ENCODE measurements around the gene MEF2D. TPM values are rescaled to one million over a fixed set of nuclear protein-coding genes. Genes with fewer than 3 reads are reported as not detected.
A peak's percentile ranks its signal among the peaks of the same experiment; 100 is the strongest.

Gene MEF2D
- total RNA-seq, 1 experiment from 2014 or later: 22.3 TPM

- no peaks in the 10 kb centered on the region for H3K4me1 ChIP-seq (ENCODE audit: low read length)
- H3K27ac ChIP-seq (ENCODE audit: low read length): no peak overlapping the region
- H2AFZ ChIP-seq (ENCODE audit: low read length): no peak overlapping the region
These were observed 36.7 kb downstream of the MEF2D start for GRCh38 chr1:156463874-156464273.

GRCh38 chr1:156462954-156463795, 37.4 kb downstream of the MEF2D start:
- Histone ChIP-seq H4K20me1 (ENCODE audit: insufficient read depth, low read depth, low read length) (no peaks in the 10 kb centered on the region), H3K4me1 (ENCODE audit: low read length) (no peaks in the 10 kb centered on the region), H3K9me2 (replicated peaks; ENCODE audit: insufficient read depth, low read length) (no peaks in the 10 kb centered on the region), H3K36me3 (ENCODE audit: insufficient read depth, low read length) (peaks cover 3% of the 10 kb centered on the region; the same call in 1 of the 2 replicates), H3K79me2 (ENCODE audit: low read length) (no peaks in the 10 kb centered on the region), H3K4me3 (ENCODE audit: low read length) (no peak overlapping the region), H2AFZ (ENCODE audit: low read length) (no peak overlapping the region), H3K27ac (ENCODE audit: low read length) (no peak overlapping the region), H3K27me3 (ENCODE audit: low read length) (no peaks in the 10 kb centered on the region), H3K9ac (ENCODE audit: low read length) (no peak overlapping the region), H3K4me2 (ENCODE audit: low read depth, low read length, poor library complexity, severe bottlenecking) (no peak overlapping the region), H3K9me3 (ENCODE audit: low read length) (no peaks in the 10 kb centered on the region)
- DNase-seq: no peak

More at GRCh38 chr1:156463874-156464273, 36.7 kb downstream of the MEF2D start:
- Histone ChIP-seq H3K36me3 (ENCODE audit: insufficient read depth, low read length) (peaks cover 3% of the 10 kb centered on the region; the same call in 1 of the 2 replicates), H3K4me2 (ENCODE audit: low read depth, low read length, poor library complexity, severe bottlenecking) (no peak overlapping the region), H3K9me2 (replicated peaks; ENCODE audit: insufficient read depth, low read length) (no peaks in the 10 kb centered on the region), H4K20me1 (ENCODE audit: insufficient read depth, low read depth, low read length) (no peaks in the 10 kb centered on the region), H3K79me2 (ENCODE audit: low read length) (no peaks in the 10 kb centered on the region), H3K4me3 (ENCODE audit: low read length) (no peak overlapping the region), H3K9ac (ENCODE audit: low read length) (no peak overlapping the region), H3K27me3 (ENCODE audit: low read length) (no peaks in the 10 kb centered on the region), H3K9me3 (ENCODE audit: low read length) (no peaks in the 10 kb centered on the region)
- no peak for DNase-seq

- no peaks in the 10 kb centered on the region for H4K20me1 ChIP-seq (ENCODE audit: insufficient read depth, low read depth, low read length)
- no peaks in the 10 kb centered on the region for H3K9me3 ChIP-seq (ENCODE audit: low read length)
- H3K9ac ChIP-seq (ENCODE audit: low read length): no peak overlapping the region
- H3K27ac ChIP-seq (ENCODE audit: low read length): no peak overlapping the region
- H3K79me2 ChIP-seq (ENCODE audit: low read length): no peaks in the 10 kb centered on the region
- no peak overlapping the region for H3K4me3 ChIP-seq (ENCODE audit: low read length)
- no peaks in the 10 kb centered on the region for H3K9me2 ChIP-seq (replicated peaks; ENCODE audit: insufficient read depth, low read length)
- H2AFZ ChIP-seq (ENCODE audit: low read length): no peak overlapping the region
- no peak for DNase-seq
- H3K36me3 ChIP-seq (ENCODE audit: insufficient read depth, low read length): peaks cover 3% of the 10 kb centered on the region; the same call in 1 of the 2 replicates
- H3K4me2 ChIP-seq (ENCODE audit: low read depth, low read length, poor library complexity, severe bottlenecking): no peak overlapping the region
- peaks cover 8% of the 10 kb centered on the region for H3K4me1 ChIP-seq (ENCODE audit: low read length)
- no peaks in the 10 kb centered on the region for H3K27me3 ChIP-seq (ENCODE audit: low read length)
These were observed 38.6 kb downstream of the MEF2D start for GRCh38 chr1:156461781-156462647.

GRCh38 chr1:156461109-156461508, 39.5 kb downstream of the MEF2D start:
- no peaks in the 10 kb centered on the region for H4K20me1 ChIP-seq (ENCODE audit: insufficient read depth, low read depth, low read length)
- no peak for DNase-seq
- peaks cover 15% of the 10 kb centered on the region for H3K4me1 ChIP-seq (ENCODE audit: low read length)
- H3K27ac ChIP-seq (ENCODE audit: low read length): peak overlapping the region; percentile 36
- H3K4me3 ChIP-seq (ENCODE audit: low read length): no peak overlapping the region
- no peaks in the 10 kb centered on the region for H3K27me3 ChIP-seq (ENCODE audit: low read length)
- no peak overlapping the region for H2AFZ ChIP-seq (ENCODE audit: low read length)
- H3K9me3 ChIP-seq (ENCODE audit: low read length): no peaks in the 10 kb centered on the region
- peaks cover 3% of the 10 kb centered on the region; the same call in 1 of the 2 replicates for H3K36me3 ChIP-seq (ENCODE audit: insufficient read depth, low read length)
- no peak overlapping the region for H3K4me2 ChIP-seq (ENCODE audit: low read depth, low read length, poor library complexity, severe bottlenecking)
- H3K79me2 ChIP-seq (ENCODE audit: low read length): no peaks in the 10 kb centered on the region
- H3K9me2 ChIP-seq (replicated peaks; ENCODE audit: insufficient read depth, low read length): no peaks in the 10 kb centered on the region
- no peak overlapping the region for H3K9ac ChIP-seq (ENCODE audit: low read length)

- no peaks in the 10 kb centered on the region for H3K27me3 ChIP-seq (ENCODE audit: low read length)
- peak overlapping the region; percentile 36 for H3K27ac ChIP-seq (ENCODE audit: low read length)
These were observed 40.0 kb downstream of the MEF2D start for GRCh38 chr1:156460525-156460924.

GRCh38 chr1:156458181-156458503, 42.4 kb downstream of the MEF2D start:
- no peak for DNase-seq
- H3K4me2 ChIP-seq (ENCODE audit: low read depth, low read length, poor library complexity, severe bottlenecking): peak overlapping the region; percentile 7
- H3K79me2 ChIP-seq (ENCODE audit: low read length): no peaks in the 10 kb centered on the region
- no peaks in the 10 kb centered on the region for H3K9me3 ChIP-seq (ENCODE audit: low read length)
- H3K9ac ChIP-seq (ENCODE audit: low read length): no peak overlapping the region
- peak overlapping the region; percentile 14; the same call in 1 of the 2 replicates for H3K27ac ChIP-seq (ENCODE audit: low read length)
- no peaks in the 10 kb centered on the region for H3K9me2 ChIP-seq (replicated peaks; ENCODE audit: insufficient read depth, low read length)
- H3K4me3 ChIP-seq (ENCODE audit: low read length): no peak overlapping the region
- H2AFZ ChIP-seq (ENCODE audit: low read length): no peak overlapping the region
- H3K36me3 ChIP-seq (ENCODE audit: insufficient read depth, low read length): no peaks in the 10 kb centered on the region
- H4K20me1 ChIP-seq (ENCODE audit: insufficient read depth, low read depth, low read length): no peaks in the 10 kb centered on the region
- no peaks in the 10 kb centered on the region for H3K27me3 ChIP-seq (ENCODE audit: low read length)
- H3K4me1 ChIP-seq (ENCODE audit: low read length): peaks cover 22% of the 10 kb centered on the region

More at GRCh38 chr1:156460525-156460924, 40.0 kb downstream of the MEF2D start:
- H2AFZ ChIP-seq (ENCODE audit: low read length): no peak overlapping the region
- H3K9me2 ChIP-seq (replicated peaks; ENCODE audit: insufficient read depth, low read length): no peaks in the 10 kb centered on the region
- H3K36me3 ChIP-seq (ENCODE audit: insufficient read depth, low read length): peaks cover 3% of the 10 kb centered on the region; the same call in 1 of the 2 replicates
- H3K4me1 ChIP-seq (ENCODE audit: low read length): peaks cover 17% of the 10 kb centered on the region
- DNase-seq: no peak
- H3K9ac ChIP-seq (ENCODE audit: low read length): no peak overlapping the region
- no peak overlapping the region for H3K4me3 ChIP-seq (ENCODE audit: low read length)
- no peak overlapping the region for H3K4me2 ChIP-seq (ENCODE audit: low read depth, low read length, poor library complexity, severe bottlenecking)
- H3K79me2 ChIP-seq (ENCODE audit: low read length): no peaks in the 10 kb centered on the region
- H3K9me3 ChIP-seq (ENCODE audit: low read length): no peaks in the 10 kb centered on the region
- no peaks in the 10 kb centered on the region for H4K20me1 ChIP-seq (ENCODE audit: insufficient read depth, low read depth, low read length)

- H3K4me2 ChIP-seq (ENCODE audit: low read depth, low read length, poor library complexity, severe bottlenecking): peak overlapping the region; percentile 93
- H3K36me3 ChIP-seq (ENCODE audit: insufficient read depth, low read length): no peaks in the 10 kb centered on the region
- H3K4me1 ChIP-seq (ENCODE audit: low read length): peaks cover 30% of the 10 kb centered on the region
- peak overlapping the region; percentile 89 for H3K9ac ChIP-seq (ENCODE audit: low read length)
- peak overlapping the region; percentile 85; the same call in 1 of the 2 replicates for H2AFZ ChIP-seq (ENCODE audit: low read length)
- DNase-seq: peak; percentile 98
- no peaks in the 10 kb centered on the region for H4K20me1 ChIP-seq (ENCODE audit: insufficient read depth, low read depth, low read length)
- peak overlapping the region; percentile 77 for H3K4me3 ChIP-seq (ENCODE audit: low read length)
- H3K79me2 ChIP-seq (ENCODE audit: low read length): no peaks in the 10 kb centered on the region
- no peaks in the 10 kb centered on the region for H3K9me3 ChIP-seq (ENCODE audit: low read length)
- no peaks in the 10 kb centered on the region for H3K9me2 ChIP-seq (replicated peaks; ENCODE audit: insufficient read depth, low read length)
- H3K27ac ChIP-seq (ENCODE audit: low read length): peak overlapping the region; percentile 93
- no peaks in the 10 kb centered on the region for H3K27me3 ChIP-seq (ENCODE audit: low read length)
These were observed 43.7 kb downstream of the MEF2D start for GRCh38 chr1:156456625-156457465.

Measured in Karpas-422 (cell line).